Mesothelial cell of epicardium (in vitro differentiated cells): Measurements from ENCODE around the gene EPGN. TPM values are rescaled to one million over a fixed set of nuclear protein-coding genes. Genes with fewer than 3 reads are reported as not detected.

Experiments used
- DNase-seq, 2 experiments: peaks; one replicate each; pipeline ENCODE4 v3.0.0; 2021; ENCODE audit warnings: low spot score in 2 of 2; ENCODE audit not compliant: unreplicated experiment in 2 of 2
- H3K27ac Mint-ChIP-seq: 2 replicates; pipeline ENCODE4 v1.8.0; 2021; ENCODE audit warnings: mixed read lengths
- H3K27me3 Mint-ChIP-seq: 2 replicates; pipeline ENCODE4 v1.8.0; 2021; ENCODE audit warnings: low read depth, mixed read lengths
- H3K36me3 Mint-ChIP-seq: 2 replicates; pipeline ENCODE4 v1.8.0; 2021; ENCODE audit warnings: mixed read lengths
- H3K4me1 Mint-ChIP-seq: 2 replicates; pipeline ENCODE4 v1.8.0; 2021; ENCODE audit warnings: mixed read lengths
- H3K4me3 Mint-ChIP-seq: 2 replicates; pipeline ENCODE4 v1.8.0; 2021; ENCODE audit warnings: mild to moderate bottlenecking, moderate library complexity, mixed read lengths
- H3K9me3 Mint-ChIP-seq: 2 replicates; pipeline ENCODE4 v1.8.0; 2021; ENCODE audit warnings: mixed read lengths
- total RNA-seq: library from RNA; stranded (reverse); gene quantifications from 3 replicates; pipeline ENCODE4 v1.2.1, GENCODE V29; 2021
- TF ChIP-seq, protein P1 (sequence below): fragments of 200-600 bp; sonication (generic); IDR thresholded peaks from one replicate; pipeline ENCODE4 v1.5.0; 2021; ENCODE audit warnings: antibody characterized with exemption; ENCODE audit not compliant: unreplicated experiment

The EPGN gene
- total RNA-seq, 1 donor from 2014 or later, result 8.0 TPM

DNA sequence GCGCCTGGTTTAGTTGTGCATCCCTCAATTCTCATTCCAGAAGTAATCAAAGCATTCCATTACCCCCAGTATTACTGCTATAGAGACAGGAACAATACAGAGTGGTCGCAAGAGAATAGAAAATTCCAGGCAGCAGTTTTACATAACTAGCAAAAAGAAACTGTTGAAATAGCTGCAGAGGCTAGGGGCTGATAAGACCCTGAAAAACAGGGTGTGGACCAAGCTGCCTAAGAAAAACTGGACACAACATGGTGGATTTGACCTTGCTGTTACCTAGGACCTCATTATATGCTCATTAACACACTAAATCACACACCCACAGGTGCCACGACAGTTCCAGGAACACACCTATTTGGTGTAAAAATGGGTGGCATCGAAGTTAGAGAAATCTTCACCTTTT lies 15.4 kb downstream of the EPGN start:
- H3K9me3 Mint-ChIP-seq, result peaks cover under 1% of the 10 kb centered on the region
- peaks cover 17% of the 10 kb centered on the region for H3K27me3 Mint-ChIP-seq
- H3K4me3 Mint-ChIP-seq, result no peak overlapping the region
- peaks cover 10% of the 10 kb centered on the region for H3K4me1 Mint-ChIP-seq
- DNase-seq, result no peak
- no peak overlapping the region for H3K27ac Mint-ChIP-seq
- TF ChIP-seq, protein P1, sequence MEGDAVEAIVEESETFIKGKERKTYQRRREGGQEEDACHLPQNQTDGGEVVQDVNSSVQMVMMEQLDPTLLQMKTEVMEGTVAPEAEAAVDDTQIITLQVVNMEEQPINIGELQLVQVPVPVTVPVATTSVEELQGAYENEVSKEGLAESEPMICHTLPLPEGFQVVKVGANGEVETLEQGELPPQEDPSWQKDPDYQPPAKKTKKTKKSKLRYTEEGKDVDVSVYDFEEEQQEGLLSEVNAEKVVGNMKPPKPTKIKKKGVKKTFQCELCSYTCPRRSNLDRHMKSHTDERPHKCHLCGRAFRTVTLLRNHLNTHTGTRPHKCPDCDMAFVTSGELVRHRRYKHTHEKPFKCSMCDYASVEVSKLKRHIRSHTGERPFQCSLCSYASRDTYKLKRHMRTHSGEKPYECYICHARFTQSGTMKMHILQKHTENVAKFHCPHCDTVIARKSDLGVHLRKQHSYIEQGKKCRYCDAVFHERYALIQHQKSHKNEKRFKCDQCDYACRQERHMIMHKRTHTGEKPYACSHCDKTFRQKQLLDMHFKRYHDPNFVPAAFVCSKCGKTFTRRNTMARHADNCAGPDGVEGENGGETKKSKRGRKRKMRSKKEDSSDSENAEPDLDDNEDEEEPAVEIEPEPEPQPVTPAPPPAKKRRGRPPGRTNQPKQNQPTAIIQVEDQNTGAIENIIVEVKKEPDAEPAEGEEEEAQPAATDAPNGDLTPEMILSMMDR, result no peak
- no peaks in the 10 kb centered on the region for H3K36me3 Mint-ChIP-seq

DNA sequence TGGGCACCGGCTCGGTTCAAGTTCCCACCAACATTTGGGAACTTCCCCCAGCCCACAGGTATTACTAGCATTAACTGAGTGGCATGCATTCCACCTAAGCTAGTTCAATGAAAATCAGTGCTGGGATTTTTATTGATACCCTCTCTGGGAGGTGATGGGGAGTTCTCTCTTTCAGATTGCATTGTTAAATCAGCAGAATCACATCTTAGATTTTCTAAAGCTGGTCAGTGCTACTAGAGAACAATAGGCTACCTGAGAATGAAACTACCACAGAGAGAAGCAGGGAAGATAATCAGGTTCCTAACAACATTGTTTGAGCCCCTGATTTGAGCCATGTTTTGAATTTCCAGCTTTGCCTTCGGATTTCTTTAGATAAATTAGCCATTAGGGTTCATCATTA lies 16.0 kb downstream of the EPGN start:
- no peak overlapping the region for H3K27ac Mint-ChIP-seq
- H3K9me3 Mint-ChIP-seq, result peaks cover 7% of the 10 kb centered on the region
- H3K27me3 Mint-ChIP-seq, result peaks cover 17% of the 10 kb centered on the region
- H3K4me1 Mint-ChIP-seq, result peaks cover 10% of the 10 kb centered on the region
- TF ChIP-seq, protein P1, result no peak
- H3K36me3 Mint-ChIP-seq, result no peaks in the 10 kb centered on the region
- no peak for DNase-seq
- no peak overlapping the region for H3K4me3 Mint-ChIP-seq

DNA sequence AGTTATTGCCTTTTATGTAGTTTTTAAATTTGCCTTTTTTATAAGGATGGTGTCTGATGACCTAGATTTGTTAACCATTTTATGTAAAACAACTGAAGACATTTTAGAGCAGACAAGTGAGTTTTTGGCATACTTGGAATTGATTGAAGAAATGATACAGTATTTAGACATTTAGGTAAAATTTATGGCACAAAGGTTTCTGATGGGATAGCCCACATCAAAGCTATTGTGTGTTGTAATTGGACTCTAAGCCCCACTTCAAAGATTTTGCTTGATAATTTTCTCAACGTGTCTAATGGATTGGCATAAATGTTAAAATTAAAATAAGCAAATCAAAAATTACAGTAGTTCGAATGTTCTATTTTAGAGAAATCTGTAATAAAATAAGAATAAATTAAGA lies 17.6 kb downstream of the EPGN start:
- Mint-ChIP-seq H3K27me3 (peaks cover 17% of the 10 kb centered on the region), H3K36me3 (no peaks in the 10 kb centered on the region), H3K27ac (no peak overlapping the region), H3K4me3 (no peak overlapping the region), H3K9me3 (peaks cover 8% of the 10 kb centered on the region), H3K4me1 (peaks cover 7% of the 10 kb centered on the region)
- no peak for DNase-seq
- TF ChIP-seq, protein P1, result no peak

DNA sequence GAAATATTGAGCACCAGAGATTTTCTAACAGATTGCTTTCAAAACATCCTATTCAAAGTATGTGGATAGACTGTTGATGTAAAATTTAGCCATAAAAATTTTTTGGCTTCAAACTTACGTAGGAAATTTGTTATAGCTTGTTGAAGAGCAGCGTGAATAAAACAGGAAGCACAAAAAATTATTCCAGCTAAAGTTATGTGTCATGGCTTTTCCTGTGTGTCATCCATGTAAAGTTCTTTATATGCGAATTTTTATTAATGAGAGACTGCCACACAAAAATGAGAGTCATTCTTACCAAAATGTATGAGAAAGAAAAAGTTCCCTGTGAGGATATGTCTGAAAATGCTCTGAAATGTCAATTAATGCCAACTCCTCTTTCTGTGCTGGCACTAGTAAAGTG lies 19.5 kb downstream of the EPGN start:
- Mint-ChIP-seq H3K27me3 (peaks cover 12% of the 10 kb centered on the region), H3K4me1 (peaks cover 4% of the 10 kb centered on the region), H3K36me3 (no peaks in the 10 kb centered on the region), H3K9me3 (peaks cover 8% of the 10 kb centered on the region), H3K27ac (no peak overlapping the region), H3K4me3 (no peak overlapping the region)
- no peak for DNase-seq
- TF ChIP-seq, protein P1, result no peak

DNA sequence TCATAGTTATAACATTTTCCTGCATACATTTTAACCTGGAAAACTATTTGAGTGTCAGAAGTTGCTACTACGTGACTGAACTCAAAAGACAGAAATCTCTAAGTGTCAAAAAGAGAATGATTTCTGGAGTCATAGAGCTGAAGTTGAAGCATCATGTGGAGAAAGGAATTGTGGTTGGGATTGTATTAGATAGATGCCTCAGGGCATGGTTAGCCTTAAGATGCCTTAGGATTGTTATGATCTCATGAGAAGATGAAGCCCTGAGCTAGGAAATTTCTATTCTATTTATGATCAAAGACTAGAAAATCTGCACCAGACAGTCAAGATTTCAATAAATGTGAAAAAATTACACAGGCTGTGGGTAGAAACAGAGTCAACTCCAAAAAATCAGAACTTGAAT lies 20.2 kb downstream of the EPGN start:
- Mint-ChIP-seq H3K36me3 (no peaks in the 10 kb centered on the region), H3K27ac (no peak overlapping the region), H3K4me1 (peaks cover 4% of the 10 kb centered on the region), H3K27me3 (peaks cover 9% of the 10 kb centered on the region), H3K9me3 (peaks cover 8% of the 10 kb centered on the region), H3K4me3 (no peak overlapping the region)
- DNase-seq, result no peak
- TF ChIP-seq, protein P1, result no peak

DNA sequence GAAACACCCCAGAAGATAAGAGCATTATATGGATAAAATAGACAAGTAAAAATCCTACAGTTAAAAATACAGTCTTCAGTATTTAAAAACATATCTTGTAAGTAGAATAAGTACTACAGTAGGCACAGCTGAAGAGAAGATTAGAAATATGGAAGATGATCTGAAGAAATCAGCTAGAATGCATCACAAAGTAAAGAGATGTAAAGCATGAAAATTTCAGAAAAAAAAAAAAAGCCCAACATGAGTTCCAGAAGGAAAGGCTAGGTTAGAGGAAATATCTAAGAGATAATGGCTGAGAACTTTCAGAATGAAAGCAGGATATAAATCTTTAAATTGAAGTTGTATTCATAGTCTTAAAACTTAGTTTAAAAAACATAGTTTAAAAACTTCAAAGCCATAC lies 21.0 kb downstream of the EPGN start:
- no peak overlapping the region for H3K4me3 Mint-ChIP-seq
- no peak for DNase-seq
- TF ChIP-seq, protein P1, result no peak
- peaks cover 4% of the 10 kb centered on the region for H3K4me1 Mint-ChIP-seq
- peaks cover 3% of the 10 kb centered on the region for H3K27me3 Mint-ChIP-seq
- H3K9me3 Mint-ChIP-seq, result peaks cover 9% of the 10 kb centered on the region
- H3K27ac Mint-ChIP-seq, result no peak overlapping the region
- H3K36me3 Mint-ChIP-seq, result no peaks in the 10 kb centered on the region
